Dermis blood vessel endothelial cell (primary cell): ENCODE results near the gene FOXF2. TPM values are rescaled to one million over a fixed set of nuclear protein-coding genes. Genes with fewer than 3 reads are reported as not detected.

Experiments
- DNase-seq: peaks from one replicate; pipeline ENCODE4 v3.0.0; 2010
- total RNA-seq: library from RNA; depleted of rRNA; stranded (reverse); fragments of >200 nt; gene quantifications from 2 replicates; pipeline ENCODE4 v1.2.3, GENCODE V29; 2014

FOXF2 gene
- total RNA-seq, 1 donor from 2014 or later: not detected

GRCh38 chr6:1415416-1416063, 26.2 kb downstream of the FOXF2 start:
- DNase-seq: no peak

GRCh38 chr6:1416191-1416760, 26.9 kb downstream of the FOXF2 start:
- DNase-seq: no peak

- DNase-seq: no peak
Observed at GRCh38 chr6:1416820-1417219, 27.4 kb downstream of the FOXF2 start.

- DNase-seq: no peak
Observed at GRCh38 chr6:1417718-1418117, 28.3 kb downstream of the FOXF2 start.

- no peak for DNase-seq
Observed at GRCh38 chr6:1418471-1419191, 29.3 kb downstream of the FOXF2 start.

GRCh38 chr6:1420382-1420781, 31.0 kb downstream of the FOXF2 start:
- no peak for DNase-seq

- no peak for DNase-seq
Observed at GRCh38 chr6:1422290-1422689, 32.9 kb downstream of the FOXF2 start.

- DNase-seq: no peak
Observed at GRCh38 chr6:1423578-1423977, 34.2 kb downstream of the FOXF2 start.

GRCh38 chr6:1424306-1424927, 35.0 kb downstream of the FOXF2 start:
- peak; percentile 71 for DNase-seq

GRCh38 chr6:1426416-1426815, 37.0 kb downstream of the FOXF2 start:
- DNase-seq: no peak

GRCh38 chr6:1435806-1436205, 46.4 kb downstream of the FOXF2 start:
- DNase-seq: peak; percentile 43

- DNase-seq: peak; percentile 79
Observed at GRCh38 chr6:1436334-1437306, 47.2 kb downstream of the FOXF2 start.

- no peak for DNase-seq
Observed at GRCh38 chr6:1437553-1438406, 48.4 kb downstream of the FOXF2 start.

- DNase-seq: no peak
Observed at GRCh38 chr6:1438471-1438881, 49.1 kb downstream of the FOXF2 start.

GRCh38 chr6:1439349-1439748, 50.0 kb downstream of the FOXF2 start:
- no peak for DNase-seq

- DNase-seq: no peak
Observed at GRCh38 chr6:1442929-1443328, 53.6 kb downstream of the FOXF2 start.

Other genes with a start within 250 kb of the FOXF2 start
- not detected in 2 replicates for gene FOXQ1, start 77.5 kb upstream of the FOXF2 start, total RNA-seq
- 8.3 and 12.1 TPM in 2 replicates for gene FOXC1, start 220.3 kb downstream of the FOXF2 start, total RNA-seq